ENCODE results near the gene SYT2. TPM values are rescaled to one million over a fixed set of nuclear protein-coding genes. Genes with fewer than 3 reads are reported as not detected.

The SYT2 gene
- total RNA-seq, 4 donors from 2014 or later = 0.11 to 0.19 TPM; not detected in 2

DNA sequence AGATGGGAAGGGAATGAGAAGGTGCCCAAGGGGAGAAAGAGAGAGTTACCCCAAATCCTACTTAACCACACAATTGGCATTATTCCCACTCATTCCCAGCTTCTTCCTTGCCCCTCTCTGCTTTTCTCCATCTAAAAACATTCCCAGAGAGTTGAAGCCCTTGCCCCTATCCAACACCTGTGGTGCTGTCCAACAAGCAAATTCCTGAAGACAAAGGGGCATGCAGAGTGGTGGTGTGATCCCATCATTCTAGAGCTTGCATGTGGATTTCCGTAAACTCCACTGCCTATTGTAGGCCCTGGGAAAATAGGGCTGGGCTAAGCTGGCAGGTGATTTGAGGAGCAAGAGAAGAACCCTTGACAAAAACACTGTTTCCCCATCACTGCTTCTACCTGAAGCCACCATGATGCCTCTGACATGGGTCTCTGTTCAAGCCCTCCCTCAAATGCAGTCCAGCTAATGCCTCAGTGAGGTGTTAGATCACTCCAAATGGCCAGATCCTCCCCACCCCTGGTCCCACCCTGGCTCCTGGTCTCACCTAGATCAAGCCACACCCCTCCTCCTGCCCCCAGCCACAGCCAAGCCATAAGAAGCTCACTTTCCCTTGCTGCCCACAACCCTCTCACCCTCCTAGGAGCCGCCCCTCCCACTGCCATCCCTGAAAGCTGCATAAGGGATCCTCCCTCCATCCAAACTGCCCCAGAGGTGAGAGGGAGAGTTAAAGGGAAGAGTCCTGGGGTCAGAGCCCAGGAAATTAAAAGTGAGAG is 29.5 kb downstream of the SYT2 start:
- Histone ChIP-seq H3K9me3 (peaks cover 0 to 4% (median 0%) of the 10 kb centered on the region in 4 donors), H3K4me1 (no peaks in the 10 kb centered on the region), H3K4me3 (no peak overlapping the region), H3K36me3 (no peaks in the 10 kb centered on the region), H3K27ac (replicated peaks in 1 of 4) (no peak overlapping the region), H3K27me3 (peaks cover 0 to 50% (median 0%) of the 10 kb centered on the region in 4 donors)
- TF ChIP-seq POLR2AphosphoS5 (IDR thresholded peaks at IDR 0.05) = no peak
- TF ChIP-seq, protein P1, sequence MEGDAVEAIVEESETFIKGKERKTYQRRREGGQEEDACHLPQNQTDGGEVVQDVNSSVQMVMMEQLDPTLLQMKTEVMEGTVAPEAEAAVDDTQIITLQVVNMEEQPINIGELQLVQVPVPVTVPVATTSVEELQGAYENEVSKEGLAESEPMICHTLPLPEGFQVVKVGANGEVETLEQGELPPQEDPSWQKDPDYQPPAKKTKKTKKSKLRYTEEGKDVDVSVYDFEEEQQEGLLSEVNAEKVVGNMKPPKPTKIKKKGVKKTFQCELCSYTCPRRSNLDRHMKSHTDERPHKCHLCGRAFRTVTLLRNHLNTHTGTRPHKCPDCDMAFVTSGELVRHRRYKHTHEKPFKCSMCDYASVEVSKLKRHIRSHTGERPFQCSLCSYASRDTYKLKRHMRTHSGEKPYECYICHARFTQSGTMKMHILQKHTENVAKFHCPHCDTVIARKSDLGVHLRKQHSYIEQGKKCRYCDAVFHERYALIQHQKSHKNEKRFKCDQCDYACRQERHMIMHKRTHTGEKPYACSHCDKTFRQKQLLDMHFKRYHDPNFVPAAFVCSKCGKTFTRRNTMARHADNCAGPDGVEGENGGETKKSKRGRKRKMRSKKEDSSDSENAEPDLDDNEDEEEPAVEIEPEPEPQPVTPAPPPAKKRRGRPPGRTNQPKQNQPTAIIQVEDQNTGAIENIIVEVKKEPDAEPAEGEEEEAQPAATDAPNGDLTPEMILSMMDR (IDR thresholded peaks at IDR 0.05) = no peak
- no peak for TF ChIP-seq POLR2A (IDR thresholded peaks at IDR 0.05; ENCODE audit: low read depth)
- no peak for TF ChIP-seq EP300 (IDR thresholded peaks at IDR 0.05)
- intact Hi-C loops (cut with DNase I) = no loop called here
- 69% methylated on average over 2 of the region's 2 CpGs for WGBS
- DNase-seq (ENCODE audit: extremely low spot score) = no peak

DNA sequence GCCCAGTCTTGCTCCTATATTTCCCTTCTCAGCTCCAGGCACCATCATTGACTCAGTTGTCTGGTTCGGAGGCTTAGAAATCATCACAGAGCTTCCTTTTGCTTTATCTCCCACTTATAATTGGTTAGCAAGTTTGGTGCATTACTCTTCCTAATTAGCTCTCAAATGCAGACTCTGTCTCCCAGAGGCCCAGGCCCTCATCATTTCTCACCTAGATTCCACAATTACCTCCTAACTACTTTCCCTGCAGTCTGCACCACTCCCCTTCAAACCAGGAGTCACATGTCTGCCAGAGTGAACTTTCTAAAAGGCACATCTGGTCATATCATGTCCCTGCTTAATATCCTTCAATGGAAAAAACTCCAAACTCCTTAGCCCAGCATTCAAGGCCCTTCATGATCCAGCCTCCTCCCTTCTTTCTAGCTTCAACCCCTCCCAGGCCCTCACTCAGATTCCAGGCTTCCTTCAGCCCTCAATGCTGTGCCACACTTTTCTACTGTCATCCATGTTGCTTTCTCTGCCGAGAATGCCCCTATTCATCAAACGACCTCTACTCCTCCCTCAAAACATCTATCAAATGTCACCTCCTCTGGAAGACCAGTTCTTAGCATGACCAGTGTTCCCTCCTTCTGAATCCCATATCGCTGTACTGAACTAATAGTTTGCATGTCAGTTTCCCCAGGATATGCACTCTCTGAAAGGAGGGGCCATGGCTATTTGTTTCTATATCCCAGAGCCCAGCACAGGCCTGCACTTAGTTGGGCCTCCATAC is 30.7 kb downstream of the SYT2 start:
- H3K27ac ChIP-seq (replicated peaks in 1 of 4) = no peak overlapping the region
- intact Hi-C loops (cut with DNase I) = no loop called here
- 75% methylated on average over 4 of the region's 4 CpGs for WGBS

DNA sequence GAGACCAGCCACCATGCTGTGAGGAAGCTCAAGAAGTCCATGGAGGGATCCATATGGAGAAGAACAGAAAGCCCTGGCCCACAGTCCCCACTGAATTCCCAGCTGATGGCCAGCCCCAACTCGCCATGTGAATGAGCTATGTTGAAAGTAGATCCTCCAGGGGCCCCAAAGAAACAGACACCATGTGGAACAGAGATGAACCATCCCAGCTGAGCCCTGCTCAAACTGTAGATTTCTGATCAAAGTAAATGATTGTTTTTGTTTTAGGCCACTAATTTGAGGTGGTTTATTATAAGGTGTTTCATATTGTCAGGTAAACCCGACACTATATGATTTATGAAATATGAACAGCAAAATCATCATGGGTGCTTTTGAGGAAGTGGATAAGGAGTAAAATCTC is 32.8 kb downstream of the SYT2 start:
- Histone ChIP-seq H3K9me3 (peaks cover 0 to 4% (median 0%) of the 10 kb centered on the region in 4 donors), H3K4me1 (no peaks in the 10 kb centered on the region), H3K27me3 (peaks cover 0 to 35% (median 0%) of the 10 kb centered on the region in 4 donors), H3K36me3 (no peaks in the 10 kb centered on the region), H3K27ac (replicated peaks in 1 of 4) (no peak overlapping the region), H3K4me3 (no peak overlapping the region)
- 87% methylated on average over 2 of the region's 2 CpGs for WGBS
- TF ChIP-seq, protein P1 (IDR thresholded peaks at IDR 0.05) = no peak
- TF ChIP-seq POLR2A (IDR thresholded peaks at IDR 0.05; ENCODE audit: low read depth) (no peak), POLR2AphosphoS5 (IDR thresholded peaks at IDR 0.05) (no peak), EP300 (IDR thresholded peaks at IDR 0.05) (no peak)
- intact Hi-C loops (cut with DNase I) = no loop called here
- no peak for DNase-seq (ENCODE audit: extremely low spot score)

More for the DNA sequence above, 30.7 kb downstream of the SYT2 start:
- Histone ChIP-seq H3K4me3 (no peak overlapping the region), H3K27me3 (peaks cover 0 to 40% (median 0%) of the 10 kb centered on the region in 4 donors), H3K9me3 (peaks cover 0 to 4% (median 0%) of the 10 kb centered on the region in 4 donors), H3K36me3 (no peaks in the 10 kb centered on the region), H3K4me1 (no peaks in the 10 kb centered on the region)
- TF ChIP-seq, protein P1 (IDR thresholded peaks at IDR 0.05) = no peak
- no peak for TF ChIP-seq POLR2AphosphoS5 (IDR thresholded peaks at IDR 0.05)
- no peak for TF ChIP-seq POLR2A (IDR thresholded peaks at IDR 0.05; ENCODE audit: low read depth)
- TF ChIP-seq EP300 (IDR thresholded peaks at IDR 0.05) = no peak
- DNase-seq (ENCODE audit: extremely low spot score) = no peak

- no peaks in the 10 kb centered on the region for H3K36me3 ChIP-seq
- peaks cover 0 to 6% (median 0%) of the 10 kb centered on the region in 4 donors for H3K27me3 ChIP-seq
- WGBS = 77% methylated on average over 5 of the region's 5 CpGs
- TF ChIP-seq POLR2AphosphoS5 (IDR thresholded peaks at IDR 0.05) (no peak), POLR2A (IDR thresholded peaks at IDR 0.05; ENCODE audit: low read depth) (no peak), EP300 (IDR thresholded peaks at IDR 0.05) (no peak)
- TF ChIP-seq, protein P1 (IDR thresholded peaks at IDR 0.05) = no peak
- no peak overlapping the region for H3K4me3 ChIP-seq
- no peak for DNase-seq (ENCODE audit: extremely low spot score)
- H3K27ac ChIP-seq (replicated peaks in 1 of 4) = no peak overlapping the region
- peaks cover 0 to 4% (median 0%) of the 10 kb centered on the region in 4 donors for H3K9me3 ChIP-seq
- no peaks in the 10 kb centered on the region for H3K4me1 ChIP-seq
- intact Hi-C loops (cut with DNase I) = no loop called here
Observed at GRCh38 chr1:202673531-202673930, 36.7 kb downstream of the SYT2 start.

All from esophagus muscularis mucosa (tissue), 4 donors.